Osteocyte (in vitro differentiated cells): Measurements from ENCODE around the gene ACP5. TPM values are rescaled to one million over a fixed set of nuclear protein-coding genes. Genes with fewer than 3 reads are reported as not detected.
A peak's percentile ranks its signal among the peaks of the same experiment; 100 is the strongest.

Source experiments
- DNase-seq: peaks from one replicate; pipeline ENCODE4 v3.0.0; 2021; ENCODE audit warnings: mixed read lengths; ENCODE audit not compliant: unreplicated experiment; ENCODE audit errors: extremely low spot score
- H3K27ac Mint-ChIP-seq: one replicate; pipeline ENCODE4 v1.8.0; 2021; ENCODE audit warnings: mild to moderate bottlenecking, mixed read lengths; ENCODE audit not compliant: unreplicated experiment
- H3K27me3 Mint-ChIP-seq: one replicate; pipeline ENCODE4 v1.8.0; 2021; ENCODE audit warnings: mixed read lengths; ENCODE audit not compliant: unreplicated experiment
- H3K36me3 Mint-ChIP-seq: one replicate; pipeline ENCODE4 v1.8.0; 2021; ENCODE audit warnings: mixed read lengths; ENCODE audit not compliant: unreplicated experiment
- H3K4me1 Mint-ChIP-seq: one replicate; pipeline ENCODE4 v1.8.0; 2021; ENCODE audit warnings: mixed read lengths; ENCODE audit not compliant: unreplicated experiment
- H3K4me3 Mint-ChIP-seq: one replicate; pipeline ENCODE4 v1.8.0; 2021; ENCODE audit warnings: mild to moderate bottlenecking, moderate library complexity, mixed read lengths; ENCODE audit not compliant: unreplicated experiment
- H3K9me3 Mint-ChIP-seq: one replicate; pipeline ENCODE4 v1.8.0; 2021; ENCODE audit warnings: mixed read lengths; ENCODE audit not compliant: unreplicated experiment
- CTCF ChIP-seq: fragments of 200-600 bp; sonication (generic); IDR thresholded peaks from 2 replicates; pipeline ENCODE4 v1.5.0; 2021; ENCODE audit warnings: antibody characterized with exemption, mild to moderate bottlenecking, moderate library complexity
- total RNA-seq: library from RNA; stranded (reverse); gene quantifications from 2 replicates; pipeline ENCODE4 v1.2.1, GENCODE V29; 2021

Gene ACP5
- total RNA-seq, 1 donor from 2014 or later, result 1.6 TPM

- Mint-ChIP-seq H3K9me3 (no peaks in the 10 kb centered on the region), H3K27me3 (no peaks in the 10 kb centered on the region), H3K36me3 (peaks cover 5% of the 10 kb centered on the region), H3K4me1 (peaks cover 8% of the 10 kb centered on the region), H3K4me3 (no peak overlapping the region), H3K27ac (no peak overlapping the region)
- no peak for DNase-seq
- no peak for TF ChIP-seq CTCF
Observed at GRCh38 chr19:11552666-11553372, 24.6 kb downstream of the ACP5 start.

GRCh38 chr19:11551603-11552235 is 25.7 kb downstream of the ACP5 start:
- H3K9me3 Mint-ChIP-seq, result no peaks in the 10 kb centered on the region
- H3K27me3 Mint-ChIP-seq, result no peaks in the 10 kb centered on the region
- no peak for DNase-seq
- TF ChIP-seq CTCF, result peak; percentile 45
- H3K36me3 Mint-ChIP-seq, result peaks cover 5% of the 10 kb centered on the region
- H3K4me1 Mint-ChIP-seq, result peaks cover under 1% of the 10 kb centered on the region
- H3K4me3 Mint-ChIP-seq, result no peak overlapping the region
- no peak overlapping the region for H3K27ac Mint-ChIP-seq

- Mint-ChIP-seq H3K27ac (no peak overlapping the region), H3K36me3 (no peaks in the 10 kb centered on the region), H3K27me3 (no peaks in the 10 kb centered on the region), H3K9me3 (no peaks in the 10 kb centered on the region), H3K4me1 (no peaks in the 10 kb centered on the region), H3K4me3 (no peak overlapping the region)
- TF ChIP-seq CTCF, result no peak
- no peak for DNase-seq
Observed at GRCh38 chr19:11550265-11550664, 27.2 kb downstream of the ACP5 start.

- H3K27me3 Mint-ChIP-seq, result no peaks in the 10 kb centered on the region
- no peak overlapping the region for H3K4me3 Mint-ChIP-seq
- no peak for DNase-seq
- peaks cover 3% of the 10 kb centered on the region for H3K4me1 Mint-ChIP-seq
- no peaks in the 10 kb centered on the region for H3K9me3 Mint-ChIP-seq
- no peak for TF ChIP-seq CTCF
- no peaks in the 10 kb centered on the region for H3K36me3 Mint-ChIP-seq
- no peak overlapping the region for H3K27ac Mint-ChIP-seq
Observed at GRCh38 chr19:11549386-11549953, 28.0 kb downstream of the ACP5 start.
